Measurements from ENCODE around the gene CNPY2. TPM values are rescaled to one million over a fixed set of nuclear protein-coding genes. Genes with fewer than 3 reads are reported as not detected.

Gene CNPY2
- total and polyA plus RNA-seq, 2 of the 13 experiments (the other 11 are each of a cell fraction or from before 2014, with no cell fraction given), result 285 to 356 TPM

- TF ChIP-seq ZNF687 (CRISPR knock-in tag; IDR thresholded peaks at IDR 0.05) (peak; percentile 90), ZNF614 (CRISPR knock-in tag; IDR thresholded peaks at IDR 0.05; ENCODE audit: borderline replicate concordance) (no peak), ZNF580 (CRISPR knock-in tag; IDR thresholded peaks at IDR 0.05; ENCODE audit: borderline replicate concordance, low read depth) (no peak), MTA3 (CRISPR knock-in tag; IDR thresholded peaks at IDR 0.05) (no peak), ZNF382 (CRISPR knock-in tag; IDR thresholded peaks at IDR 0.05; ENCODE audit: borderline replicate concordance) (no peak), GATAD1 (CRISPR knock-in tag; IDR thresholded peaks at IDR 0.05) (peak; percentile 62), ZNF296 (CRISPR knock-in tag; conservative IDR thresholded peaks at IDR 0.05) (no peak), PBX2 (CRISPR knock-in tag; IDR thresholded peaks at IDR 0.05) (peak; percentile 62), ZNF446 (CRISPR knock-in tag; IDR thresholded peaks at IDR 0.05) (no peak), HNF1A (IDR thresholded peaks at IDR 0.05; ENCODE audit: low read depth) (no peak; the same call in 1 of the 2 replicates), HNF1A (CRISPR knock-in tag; IDR thresholded peaks at IDR 0.05; ENCODE audit: borderline replicate concordance) (peak; percentile 75), ZBTB34 (CRISPR knock-in tag; IDR thresholded peaks at IDR 0.05) (0 out of 2 replicates have a peak, but pooled peaks have one; percentile 13), PCBP1 (IDR thresholded peaks at IDR 0.05; ENCODE audit: borderline replicate concordance, low read depth, low read length) (no peak), ZNF839 (CRISPR knock-in tag; IDR thresholded peaks at IDR 0.05; ENCODE audit: borderline replicate concordance) (no peak), THAP7 (CRISPR knock-in tag; IDR thresholded peaks at IDR 0.05) (no peak), HMGA1 (CRISPR knock-in tag; conservative IDR thresholded peaks at IDR 0.05) (no peak)
These were observed 15.7 kb downstream of the CNPY2 start, which contains the start of gene CS (continued) for GRCh38 chr12:56299853-56300643.

Measured in HepG2 (cell line).